Measurements from ENCODE around the gene USP2. TPM values are rescaled to one million over a fixed set of nuclear protein-coding genes. Genes with fewer than 3 reads are reported as not detected.

Gene USP2
- total and polyA plus RNA-seq, 2 of the 8 experiments (the other 6 are each of a cell fraction or from before 2014, with no cell fraction given): 2.2 to 6.9 TPM

DNA sequence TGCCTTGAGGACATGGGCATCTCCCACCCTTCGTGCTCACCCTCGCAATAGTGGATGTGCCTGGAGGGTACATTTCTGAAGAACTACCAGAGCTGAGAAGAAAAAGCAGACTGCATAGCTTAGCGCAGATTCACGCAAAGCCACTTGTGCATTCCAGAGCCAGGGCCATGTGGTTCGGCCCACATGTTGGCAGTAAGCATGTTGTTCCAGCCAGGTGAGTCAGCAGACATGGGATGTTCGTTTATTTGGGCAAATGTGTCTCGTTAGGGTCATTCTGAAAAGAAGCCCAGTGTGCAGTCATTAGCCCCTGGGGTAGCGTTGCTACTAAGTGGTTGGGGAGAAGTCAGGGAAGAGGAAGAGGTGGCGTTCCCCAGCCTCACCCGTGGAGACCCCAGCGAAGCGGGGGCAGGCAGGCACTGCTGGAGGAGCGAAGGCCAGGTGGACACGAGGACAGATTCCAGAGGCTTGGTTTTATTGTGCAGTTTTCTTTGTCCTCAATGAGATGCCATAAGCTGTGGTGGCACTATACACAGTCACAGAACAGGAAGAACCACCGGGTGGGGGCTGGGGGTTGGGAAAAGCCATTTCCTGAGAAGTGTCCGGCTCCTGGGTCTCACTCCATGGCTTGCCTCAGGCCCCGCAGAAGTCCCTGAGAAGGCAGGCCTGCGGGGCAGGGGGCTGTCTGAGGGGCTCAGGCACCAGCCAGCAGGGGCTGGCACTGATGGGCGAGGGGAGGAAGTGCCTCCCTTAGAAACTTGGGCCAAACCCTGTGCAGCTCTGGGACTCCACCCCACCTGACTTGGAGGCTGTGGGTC is 36.4 kb upstream of the USP2 start:
- Histone ChIP-seq H3K4me1 (replicated peaks in 1 of 4; ENCODE audit: control insufficient read depth in 3 of 4, insufficient read depth in 4 of 4, low read length in 3 of 4) (peaks cover 6 to 24% (median 21%) of the 10 kb centered on the region in 4 experiments), H2AFZ (ENCODE audit: low read length) (no peak overlapping the region), H3K9me3 (ENCODE audit: insufficient read depth in 2 of 2, low read depth in 1 of 2, low read length in 1 of 2) (no peaks in the 10 kb centered on the region), H4K8ac (ENCODE audit: extremely low read depth, insufficient read depth, low read length) (no peak overlapping the region), H4K20me1 (replicated peaks in 1 of 2; ENCODE audit: control insufficient read depth in 1 of 2, insufficient read depth in 2 of 2, low read length in 2 of 2) (peaks cover 8 to 19% of the 10 kb centered on the region in 2 experiments), H3K79me2 (ENCODE audit: control insufficient read depth in 1 of 2, insufficient read depth in 2 of 2, low read length in 2 of 2) (peaks cover 0 to 33% of the 10 kb centered on the region in 2 experiments; a peak in 2 of 4 replicates), H2BK20ac (ENCODE audit: low read length) (no peak overlapping the region), H3K27ac (ENCODE audit: low read depth, low read length) (no peak overlapping the region), H3K4me2 (ENCODE audit: insufficient read depth in 1 of 2, low read depth in 2 of 2, low read length in 2 of 2) (no peak overlapping the region), H3K18ac (ENCODE audit: extremely low read depth, low read length) (peak overlapping the region; percentile 48; the same call in 1 of the 2 replicates), H3K79me1 (ENCODE audit: low read depth, low read length) (peaks cover 22% of the 10 kb centered on the region), H3K14ac (ENCODE audit: insufficient read length) (no peak overlapping the region), H2BK120ac (replicated peaks; ENCODE audit: low read depth, low read length) (no peak overlapping the region), H2AK5ac (ENCODE audit: low read depth, low read length) (0 out of 2 replicates have a peak overlapping the region, but pooled peaks have one; percentile 40), H3K23me2 (ENCODE audit: low read depth, low read length) (peaks cover 12% of the 10 kb centered on the region), H3K23ac (ENCODE audit: insufficient read length) (no peak overlapping the region), H3K4me3 (ENCODE audit: extremely low read depth in 1 of 4, insufficient read depth in 2 of 4, low read depth in 3 of 4, low read length in 4 of 4) (no peak overlapping the region), H4K5ac (ENCODE audit: insufficient read length, low read depth, low read length) (no peak overlapping the region), H2BK12ac (ENCODE audit: low read depth, low read length) (peak overlapping the region; percentile 82; the same call in 1 of the 2 replicates), H3K36me3 (ENCODE audit: control insufficient read depth in 2 of 4, insufficient read depth in 4 of 4, low read length in 3 of 4) (peaks cover 19 to 28% (median 24%) of the 10 kb centered on the region in 4 experiments), H3K9ac (replicated peaks in 1 of 4; ENCODE audit: extremely low read depth in 1 of 4, low read depth in 3 of 4, low read length in 3 of 4) (no peak overlapping the region; a peak in 1 of 7 replicates), H2BK15ac (ENCODE audit: low read length) (no peak overlapping the region; the same call in 1 of the 2 replicates), H3K56ac (replicated peaks; ENCODE audit: insufficient read length, low read depth, low read length) (no peak overlapping the region), H2BK5ac (ENCODE audit: low read depth, low read length) (peak overlapping the region; percentile 91; the same call in 1 of the 2 replicates), H3K27me3 (replicated peaks in 1 of 4; ENCODE audit: control insufficient read depth in 3 of 4, extremely low read depth in 1 of 4, insufficient read depth in 3 of 4, low read length in 3 of 4) (no peaks in the 10 kb centered on the region), H4K91ac (replicated peaks; ENCODE audit: insufficient read length, low read length) (peak overlapping the region; percentile 23), H3K4ac (replicated peaks; ENCODE audit: insufficient read length, low read depth, low read length) (no peak overlapping the region)
- ChIA-PET CTCF (ENCODE audit: partially characterized antibody) (interaction anchor here (0.9 to 2.2 kb wide), 20 partner anchors 8 to 525 kb away, joined by 3 to 10 read pairs (median 4); no protein-coding TSS in a partner anchor), POLR2A (ENCODE audit: partially characterized antibody) (interaction anchor here (0.8 to 6.4 kb wide), 16 partner anchors 9 to 275 kb away, joined by 3 to 50 read pairs (median 4); no protein-coding TSS in a partner anchor)
- TF ChIP-seq, protein P1, sequence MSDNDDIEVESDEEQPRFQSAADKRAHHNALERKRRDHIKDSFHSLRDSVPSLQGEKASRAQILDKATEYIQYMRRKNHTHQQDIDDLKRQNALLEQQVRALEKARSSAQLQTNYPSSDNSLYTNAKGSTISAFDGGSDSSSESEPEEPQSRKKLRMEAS (IDR thresholded peaks at IDR 0.05): peak; percentile 74
- TF ChIP-seq TBP (IDR thresholded peaks at IDR 0.05; ENCODE audit: low read depth, low read length) (no peak), EZH2 (IDR thresholded peaks at IDR 0.05; ENCODE audit: low read depth, low read length, severe bottlenecking) (no peak), POLR2AphosphoS5 (IDR thresholded peaks at IDR 0.05; ENCODE audit: low read depth, low read length) (peak; percentile 72; the same call in 1 of the 2 replicates), POLR2A (IDR thresholded peaks at IDR 0.05; ENCODE audit: control extremely low read depth in 1 of 2, low read depth in 2 of 2, low read length in 2 of 2) (peak in 1 of 2 experiments; percentile 50; a peak in 1 of 3 replicates)
- FAIRE-seq: no peak
- no peak for DNase-seq (ENCODE audit: low read depth in 1 of 2, low spot score in 2 of 2)
- WGBS, 2 experiments (ENCODE audit: extremely low coverage in 1 of 2, insufficient coverage in 1 of 2, insufficient read length in 1 of 2, insufficient replicate concordance in 2 of 2, low coverage in 1 of 2, low lambda C conversion rate in 2 of 2, missing lambda C conversion rate in 1 of 2): 87% methylated on average over 18 of the region's 19 CpGs; no CpG with 5 or more reads in 1 of the 2 experiments
